Measurements from ENCODE around the gene CLTA.

- TF ChIP-seq, protein P1, sequence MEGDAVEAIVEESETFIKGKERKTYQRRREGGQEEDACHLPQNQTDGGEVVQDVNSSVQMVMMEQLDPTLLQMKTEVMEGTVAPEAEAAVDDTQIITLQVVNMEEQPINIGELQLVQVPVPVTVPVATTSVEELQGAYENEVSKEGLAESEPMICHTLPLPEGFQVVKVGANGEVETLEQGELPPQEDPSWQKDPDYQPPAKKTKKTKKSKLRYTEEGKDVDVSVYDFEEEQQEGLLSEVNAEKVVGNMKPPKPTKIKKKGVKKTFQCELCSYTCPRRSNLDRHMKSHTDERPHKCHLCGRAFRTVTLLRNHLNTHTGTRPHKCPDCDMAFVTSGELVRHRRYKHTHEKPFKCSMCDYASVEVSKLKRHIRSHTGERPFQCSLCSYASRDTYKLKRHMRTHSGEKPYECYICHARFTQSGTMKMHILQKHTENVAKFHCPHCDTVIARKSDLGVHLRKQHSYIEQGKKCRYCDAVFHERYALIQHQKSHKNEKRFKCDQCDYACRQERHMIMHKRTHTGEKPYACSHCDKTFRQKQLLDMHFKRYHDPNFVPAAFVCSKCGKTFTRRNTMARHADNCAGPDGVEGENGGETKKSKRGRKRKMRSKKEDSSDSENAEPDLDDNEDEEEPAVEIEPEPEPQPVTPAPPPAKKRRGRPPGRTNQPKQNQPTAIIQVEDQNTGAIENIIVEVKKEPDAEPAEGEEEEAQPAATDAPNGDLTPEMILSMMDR (IDR thresholded peaks at IDR 0.05; ENCODE audit: insufficient read depth, low read depth, low read length) = no peak
- TF ChIP-seq EZH2 (IDR thresholded peaks at IDR 0.05; ENCODE audit: insufficient read depth, low read length) = no peak
Measured at GRCh38 chr9:36191686-36192085, 965 bp downstream of the CLTA start.
